HEK293 (cell line): ENCODE results near the gene RAB22A.

Experiments
- CTCF ChIA-PET: fragments of 350-600 bp; formaldehyde crosslinking; extraction: SDS; loops from one replicate; lab custom pipeline; 2021; ENCODE audit warnings: antibody characterized with exemption; lab: Yijun Ruan, JAX
- POLR2A ChIA-PET: fragments of 300-600 bp; formaldehyde crosslinking; extraction: SDS; loops from one replicate; lab custom pipeline; 2020; ENCODE audit warnings: antibody characterized with exemption, inconsistent platforms; lab: Yijun Ruan, JAX
- H3K27ac ChIP-seq: fragments of 200-500 bp; sonication (Bioruptor generic); 2 replicates; pipeline ENCODE4 v1.5.1; 2014; ENCODE audit warnings: low read depth, low read length, control low read depth, inconsistent platforms; ENCODE audit errors: extremely low read depth
- H3K36me3 ChIP-seq, 2 experiments: fragments of 200-500 bp in 1 of 2; sonication (Bioruptor generic) in 1 of 2; 1 replicate in 1 of 2; 2 replicates in 1 of 2; pipeline ENCODE4 v1.5.1; 2014 to 2017; ENCODE audit warnings: inconsistent platforms in 2 of 2, low read length in 2 of 2; ENCODE audit not compliant: control insufficient read depth in 2 of 2, insufficient read depth in 1 of 2
- H3K4me1 ChIP-seq: fragments of 200-500 bp; sonication (Bioruptor generic); 2 replicates; pipeline ENCODE4 v1.5.1; 2014; ENCODE audit warnings: mild to moderate bottlenecking, low read length, inconsistent platforms; ENCODE audit not compliant: control insufficient read depth, insufficient read depth
- H3K4me3 ChIP-seq: 2 replicates; pipeline ENCODE4 v1.5.1; 2011; ENCODE audit warnings: low read depth, mild to moderate bottlenecking, control low read depth, low read length, moderate library complexity
- H3K9me3 ChIP-seq: fragments of 200-500 bp; sonication (Bioruptor generic); 2 replicates; pipeline ENCODE4 v1.5.1; 2014; ENCODE audit warnings: low read depth, low read length, inconsistent platforms; ENCODE audit not compliant: control insufficient read depth, insufficient read depth
- EGR2 ChIP-seq: fragments of 450-650 bp; formaldehyde crosslinking; IDR thresholded peaks from 2 replicates; pipeline ENCODE4 v1.5.1; 2016; ENCODE audit warnings: low read depth, missing biosample characterization, missing genetic modification characterization
- MYNN ChIP-seq: fragments of 450-650 bp; formaldehyde crosslinking; IDR thresholded peaks from 2 replicates; pipeline ENCODE4 v1.5.1; 2016; ENCODE audit warnings: missing biosample characterization, missing genetic modification characterization, borderline replicate concordance
- MZF1 ChIP-seq: fragments of 450-650 bp; formaldehyde crosslinking; IDR thresholded peaks from 2 replicates; pipeline ENCODE4 v1.5.1; 2017; ENCODE audit warnings: missing biosample characterization, missing genetic modification characterization, borderline replicate concordance
- PATZ1 ChIP-seq: fragments of 450-650 bp; formaldehyde crosslinking; IDR thresholded peaks from 2 replicates; pipeline ENCODE4 v1.5.1; 2016; ENCODE audit warnings: missing biosample characterization, missing genetic modification characterization
- PRDM10 ChIP-seq: fragments of 450-650 bp; formaldehyde crosslinking; IDR thresholded peaks from 2 replicates; pipeline ENCODE4 v1.5.1; 2016; ENCODE audit warnings: missing biosample characterization, missing genetic modification characterization
- ZNF16 ChIP-seq: fragments of 450-650 bp; formaldehyde crosslinking; IDR thresholded peaks from 2 replicates; pipeline ENCODE4 v1.5.1; 2016; ENCODE audit warnings: low read depth, missing biosample characterization, missing genetic modification characterization
- ZNF184 ChIP-seq: fragments of 450-650 bp; IDR thresholded peaks from 2 replicates; pipeline ENCODE4 v1.5.1; 2018; ENCODE audit warnings: missing biosample characterization, mild to moderate bottlenecking, missing genetic modification characterization
- ZNF23 ChIP-seq: fragments of 450-650 bp; formaldehyde crosslinking; IDR thresholded peaks from 2 replicates; pipeline ENCODE4 v1.5.1; 2016; ENCODE audit warnings: missing biosample characterization, missing genetic modification characterization, borderline replicate concordance
- ZNF292 ChIP-seq: fragments of 450-650 bp; formaldehyde crosslinking; IDR thresholded peaks from 2 replicates; pipeline ENCODE4 v1.5.1; 2016; ENCODE audit warnings: low read depth, missing biosample characterization, missing genetic modification characterization, borderline replicate concordance
- ZNF335 ChIP-seq: fragments of 450-650 bp; formaldehyde crosslinking; conservative IDR thresholded peaks from 2 replicates; pipeline ENCODE4 v1.5.1; 2016; ENCODE audit warnings: missing biosample characterization, missing genetic modification characterization
- ZNF416 ChIP-seq: fragments of 450-650 bp; formaldehyde crosslinking; IDR thresholded peaks from 2 replicates; pipeline ENCODE4 v1.5.1; 2016; ENCODE audit warnings: missing biosample characterization, missing genetic modification characterization
- ZNF555 ChIP-seq: fragments of 450-650 bp; formaldehyde crosslinking; conservative IDR thresholded peaks from 2 replicates; pipeline ENCODE4 v1.5.1; 2017; ENCODE audit warnings: missing biosample characterization, mild to moderate bottlenecking, missing genetic modification characterization, inconsistent platforms
- ZNF654 ChIP-seq: fragments of 450-650 bp; formaldehyde crosslinking; IDR thresholded peaks from 2 replicates; pipeline ENCODE4 v1.5.1; 2016; ENCODE audit warnings: low read depth, missing biosample characterization, missing genetic modification characterization
- ZNF704 ChIP-seq: fragments of 450-650 bp; formaldehyde crosslinking; IDR thresholded peaks from 2 replicates; pipeline ENCODE4 v1.5.1; 2016; ENCODE audit warnings: missing biosample characterization, missing genetic modification characterization
- ZNF747 ChIP-seq: fragments of 450-650 bp; formaldehyde crosslinking; IDR thresholded peaks from 2 replicates; pipeline ENCODE4 v1.5.1; 2016; ENCODE audit warnings: missing biosample characterization, missing genetic modification characterization
- ZNF791 ChIP-seq: fragments of 450-650 bp; formaldehyde crosslinking; IDR thresholded peaks from 2 replicates; pipeline ENCODE4 v1.5.1; 2016; ENCODE audit warnings: missing biosample characterization, missing genetic modification characterization

Gene RAB22A

GRCh38 chr20:58308680-58309527 is 611 bp upstream of the RAB22A start (continued):
- TF ChIP-seq PATZ1 (tag by site-specific recombination) (no peak), ZNF747 (tag by site-specific recombination) (no peak), ZNF184 (tag by site-specific recombination) (no peak), EGR2 (tag by site-specific recombination) (no peak), ZNF791 (tag by site-specific recombination) (no peak), ZNF292 (tag by site-specific recombination) (no peak), ZNF16 (tag by site-specific recombination) (no peak)
- TF ChIP-seq, all 188 proteins: peak for 19

- TF ChIP-seq ZNF335 (tag by site-specific recombination) (peak; percentile 75), PRDM10 (tag by site-specific recombination) (0 out of 2 replicates have a peak, but pooled peaks have one; percentile 34), ZNF704 (tag by site-specific recombination) (no peak)
- Histone ChIP-seq H3K4me1 (peaks cover 3% of the 10 kb centered on the region; the same call in 1 of the 2 replicates), H3K9me3 (no peaks in the 10 kb centered on the region), H3K36me3 (peaks cover 0 to 31% of the 10 kb centered on the region in 2 experiments; a peak in 2 of 3 replicates), H3K4me3 (peak overlapping the region; percentile 63), H3K27ac (peak overlapping the region; percentile 87; the same call in 1 of the 2 replicates)
- POLR2A ChIA-PET: interaction anchor here (0.6 to 1.3 kb wide), 7 partner anchors 12 to 696 kb away, joined by 3 to 5 read pairs (median 3); partner anchors contain the start of gene VAPB
- CTCF ChIA-PET: interaction anchor here (1.1 kb wide), 2 partner anchors 137 to 589 kb away, joined by 3 read pairs; no protein-coding TSS in a partner anchor
These were observed 822 bp downstream of the RAB22A start for GRCh38 chr20:58310291-58310782.

GRCh38 chr20:58312836-58313235 is 3.3 kb downstream of the RAB22A start:
- TF ChIP-seq MZF1: no peak
- no peak for TF ChIP-seq ZNF23 (tag by site-specific recombination)
- TF ChIP-seq ZNF555: no peak
- TF ChIP-seq MYNN (tag by site-specific recombination): no peak
- TF ChIP-seq ZNF416: no peak
- no peak for TF ChIP-seq ZNF654 (tag by site-specific recombination)
- H3K9me3 ChIP-seq: no peaks in the 10 kb centered on the region
- H3K4me1 ChIP-seq: peaks cover 3% of the 10 kb centered on the region; the same call in 1 of the 2 replicates
- H3K36me3 ChIP-seq: peaks cover 0 to 47% of the 10 kb centered on the region in 2 experiments; a peak in 2 of 3 replicates
- CTCF ChIA-PET: no interaction called here
- no peak overlapping the region for H3K27ac ChIP-seq
- no peak overlapping the region for H3K4me3 ChIP-seq
- POLR2A ChIA-PET: no interaction called here
